CD14-positive monocyte (primary cell): Measurements from ENCODE around the gene PGBD1. TPM values are rescaled to one million over a fixed set of nuclear protein-coding genes. Genes with fewer than 3 reads are reported as not detected.
"Not testable (repeated sequence)": the region's sequence is repeated elsewhere in the genome, so short reads cannot be mapped to it uniquely, and the experiment has no call there.

ENCODE experiments used
- DNase-seq, 3 donors: peaks; one replicate each; pipeline ENCODE4 v3.0.0-alpha.2; 2011 to 2022
- H2AFZ ChIP-seq: 2 replicates; pipeline ENCODE4 v1.6.0; 2012; ENCODE audit warnings: mild to moderate bottlenecking, low read depth, low read length, inconsistent platforms; ENCODE audit not compliant: insufficient read depth, poor library complexity, severe bottlenecking
- H3K27ac ChIP-seq, 2 donors: 1 replicate in 1 of 2; 2 replicates in 1 of 2; pipeline ENCODE4 v1.5.1; 2012 to 2013; ENCODE audit warnings: low read length in 2 of 2, control low read depth in 1 of 2, inconsistent platforms in 1 of 2, low read depth in 1 of 2, mild to moderate bottlenecking in 1 of 2
- H3K27me3 ChIP-seq, 2 donors: one replicate each; pipeline versions ENCODE4 v1.6.0 to v1.6.1; 2011 to 2013; ENCODE audit warnings: low read length in 2 of 2; ENCODE audit not compliant: control insufficient read depth in 2 of 2, insufficient read depth in 2 of 2
- H3K36me3 ChIP-seq, 2 donors: replicated peaks in 1 of 2; 1 replicate in 1 of 2; 2 replicates in 1 of 2; pipeline versions ENCODE4 v1.5.1 to v1.6.1; 2012 to 2013; ENCODE audit warnings: low read length in 2 of 2, control low read depth in 1 of 2, inconsistent platforms in 1 of 2, mild to moderate bottlenecking in 1 of 2; ENCODE audit not compliant: insufficient read depth in 2 of 2, control insufficient read depth in 1 of 2
- H3K4me1 ChIP-seq, 2 donors: 1 replicate in 1 of 2; 2 replicates in 1 of 2; pipeline versions ENCODE4 v1.5.1 to v1.6.1; 2012 to 2013; ENCODE audit warnings: low read length in 2 of 2, control low read depth in 1 of 2, inconsistent platforms in 1 of 2, mild to moderate bottlenecking in 1 of 2, moderate library complexity in 1 of 2; ENCODE audit not compliant: insufficient read depth in 2 of 2, control insufficient read depth in 1 of 2
- H3K4me2 ChIP-seq: replicated peaks from 2 replicates; pipeline ENCODE3; 2012; ENCODE audit warnings: low read length, moderate library complexity, mild to moderate bottlenecking; ENCODE audit not compliant: poor library complexity, severe bottlenecking; ENCODE audit errors: extremely low read depth
- H3K4me3 ChIP-seq, 3 experiments: fragments of 200-600 bp in 1 of 3; sonication (generic) in 1 of 3; replicated peaks in 1 of 3; 1 replicate in 2 of 3; 2 replicates in 1 of 3; pipeline ENCODE4 v1.5.1; 2011 to 2013; ENCODE audit warnings: low read length in 3 of 3, mild to moderate bottlenecking in 3 of 3, control low read depth in 2 of 3, low read depth in 2 of 3, inconsistent platforms in 1 of 3, moderate library complexity in 1 of 3
- H3K79me2 ChIP-seq: 2 replicates; pipeline ENCODE4 v1.6.0; 2012; ENCODE audit warnings: mild to moderate bottlenecking, control low read depth, inconsistent platforms, low read length, moderate library complexity; ENCODE audit not compliant: insufficient read depth
- H3K9ac ChIP-seq: 2 replicates; pipeline ENCODE4 v1.6.0; 2017; ENCODE audit warnings: low read length, mild to moderate bottlenecking; ENCODE audit not compliant: insufficient read depth, poor library complexity, severe bottlenecking
- H3K9me3 ChIP-seq, 2 donors: replicated peaks in 1 of 2; 1 replicate in 1 of 2; 2 replicates in 1 of 2; pipeline versions ENCODE4 v1.5.1 to v1.6.1; 2012 to 2013; ENCODE audit warnings: low read length in 2 of 2, control low read depth in 1 of 2; ENCODE audit not compliant: control insufficient read depth in 1 of 2, insufficient read depth in 1 of 2
- H4K20me1 ChIP-seq: 2 replicates; pipeline ENCODE4 v1.6.0; 2012; ENCODE audit warnings: mild to moderate bottlenecking, low read length, control low read depth, moderate library complexity; ENCODE audit not compliant: insufficient read depth
- H3K27ac Mint-ChIP-seq, 7 donors: one replicate each; pipeline ENCODE4 v1.8.0; 2020; ENCODE audit warnings: mild to moderate bottlenecking in 7 of 7, mixed read lengths in 7 of 7, moderate library complexity in 6 of 7, inconsistent platforms in 2 of 7
- H3K27me3 Mint-ChIP-seq, 3 donors: one replicate each; pipeline ENCODE4 v1.8.0; 2021 to 2022; ENCODE audit warnings: low read depth in 3 of 3, mild to moderate bottlenecking in 3 of 3, mixed read lengths in 3 of 3, moderate library complexity in 3 of 3, inconsistent platforms in 1 of 3
- H3K36me3 Mint-ChIP-seq, 2 donors: one replicate each; pipeline ENCODE4 v1.8.0; 2020; ENCODE audit warnings: mixed read lengths in 2 of 2, inconsistent platforms in 1 of 2, mild to moderate bottlenecking in 1 of 2
- H3K4me1 Mint-ChIP-seq: one replicate; pipeline ENCODE4 v1.8.0; 2020; ENCODE audit warnings: mild to moderate bottlenecking, mixed read lengths
- H3K4me3 Mint-ChIP-seq, 2 donors: one replicate each; pipeline ENCODE4 v1.8.0; 2020; ENCODE audit warnings: mild to moderate bottlenecking in 2 of 2, mixed read lengths in 2 of 2, moderate library complexity in 1 of 2
- H3K9me3 Mint-ChIP-seq, 7 donors: one replicate each; pipeline ENCODE4 v1.8.0; 2020 to 2022; ENCODE audit warnings: mixed read lengths in 7 of 7, mild to moderate bottlenecking in 6 of 7, moderate library complexity in 6 of 7, inconsistent platforms in 2 of 7
- CTCF ChIP-seq: fragments of 200-600 bp; IDR thresholded peaks from one replicate; pipeline ENCODE4 v1.8.0; 2022; ENCODE audit warnings: antibody characterized with exemption, mild to moderate bottlenecking
- WGBS: methylation state at CpG from one replicate; pipeline ENCODE4 v1.1.5; 2013; ENCODE audit warnings: missing lambda C conversion rate; ENCODE audit not compliant: insufficient coverage; 5-methylcytosine and 5-hydroxymethylcytosine counted together
- intact Hi-C, 2 donors: fragments of 100-400 bp; cut with micrococcal nuclease; formaldehyde crosslinking; loops; one replicate each; pipeline versions ENCODE4 v1.15.0 to v1.15.1; 2023
- polyA plus RNA-seq, 3 donors: library from polyadenylated mRNA; depleted of rRNA in 1 of 3; unstranded in 2 of 3; stranded (reverse) in 1 of 3; fragments of 300-500 nt in 2 of 3; fragments of >200 nt in 1 of 3; fragmentation: Illumina TruSeq in 2 of 3; gene quantifications; 1 replicate in 2 of 3; 2 replicates in 1 of 3; pipeline ENCODE4 v1.2.3, GENCODE V29; 2012 to 2021

The PGBD1 gene
- polyA plus RNA-seq, 3 donors: 0.15 to 0.36 (median 0.17) TPM

- no peaks in the 10 kb centered on the region for H3K4me1 ChIP-seq
These were observed 22.2 kb downstream of the PGBD1 start for GRCh38 chr6:28303570-28303969.

GRCh38 chr6:28306363-28306762, 25.0 kb downstream of the PGBD1 start:
- H3K9me3 Mint-ChIP-seq: peaks cover 0 to 15% (median 6%) of the 10 kb centered on the region in 7 donors
- H3K27me3 ChIP-seq, H3K4me2 ChIP-seq, H3K36me3 ChIP-seq, H3K9me3 ChIP-seq, H3K9ac ChIP-seq, H3K27ac Mint-ChIP-seq, DNase-seq, H3K27ac ChIP-seq, H4K20me1 ChIP-seq, H3K27me3 Mint-ChIP-seq, H3K4me1 ChIP-seq, H3K36me3 Mint-ChIP-seq, H3K4me3 ChIP-seq, intact Hi-C loops, H3K4me1 Mint-ChIP-seq, H3K4me3 Mint-ChIP-seq, H2AFZ ChIP-seq, H3K79me2 ChIP-seq: not testable (repeated sequence)

More at GRCh38 chr6:28303570-28303969, 22.2 kb downstream of the PGBD1 start:
- no peak overlapping the region for H3K4me3 Mint-ChIP-seq
- Histone ChIP-seq H4K20me1 (no peaks in the 10 kb centered on the region), H3K9ac (no peak overlapping the region), H3K4me2 (no peak overlapping the region), H2AFZ (no peak overlapping the region), H3K4me3 (no peak overlapping the region), H3K9me3 (no peaks in the 10 kb centered on the region), H3K79me2 (no peaks in the 10 kb centered on the region), H3K36me3 (no peaks in the 10 kb centered on the region), H3K27ac (no peak overlapping the region), H3K27me3 (no peaks in the 10 kb centered on the region)
- TF ChIP-seq CTCF: no peak
- no peaks in the 10 kb centered on the region for H3K27me3 Mint-ChIP-seq
- intact Hi-C loops: no loop called here
- 100% methylated on average over 1 of the region's 3 CpGs for WGBS
- peaks cover 0 to 11% (median 4%) of the 10 kb centered on the region in 7 donors for H3K9me3 Mint-ChIP-seq
- H3K36me3 Mint-ChIP-seq: no peaks in the 10 kb centered on the region
- H3K4me1 Mint-ChIP-seq: no peaks in the 10 kb centered on the region
- no peak overlapping the region for H3K27ac Mint-ChIP-seq
- DNase-seq: no peak
